GM18499 (cell line): ENCODE data around the gene RALGDS.

Experiments used
- ATAC-seq: cut with Tn5 transposase; IDR thresholded peaks from one replicate; pipeline ENCODE4 v1.9.1; 2021; ENCODE audit warnings: moderate number of reproducible peaks; ENCODE audit not compliant: insufficient read depth, unreplicated experiment

Gene RALGDS

GRCh38 chr9:133151601-133152525 lies 30.8 kb upstream of the RALGDS start:
- no peak for ATAC-seq

DNA sequence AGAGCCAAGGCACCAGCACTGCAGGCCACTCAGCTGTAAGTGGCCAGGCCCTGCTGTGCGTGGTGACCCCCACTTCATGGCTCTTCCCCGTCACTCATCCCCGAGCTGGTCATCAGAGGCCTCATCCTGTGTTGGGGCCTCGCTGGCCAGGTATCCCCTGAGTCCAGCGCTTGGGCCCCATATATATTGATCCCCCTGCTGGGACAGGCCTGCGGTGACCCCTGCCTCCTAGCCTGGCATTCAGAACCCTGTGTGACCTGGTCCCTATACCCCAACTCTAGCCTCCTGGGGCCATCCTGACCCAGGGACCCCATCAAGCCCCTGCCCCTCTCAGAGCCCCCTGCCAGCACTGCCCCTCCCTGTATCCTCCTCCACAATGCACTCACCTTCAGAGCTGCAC lies 30.0 kb upstream of the RALGDS start:
- no peak for ATAC-seq

GRCh38 chr9:133149130-133150015 lies 28.3 kb upstream of the RALGDS start:
- ATAC-seq, result peak; percentile 45

DNA sequence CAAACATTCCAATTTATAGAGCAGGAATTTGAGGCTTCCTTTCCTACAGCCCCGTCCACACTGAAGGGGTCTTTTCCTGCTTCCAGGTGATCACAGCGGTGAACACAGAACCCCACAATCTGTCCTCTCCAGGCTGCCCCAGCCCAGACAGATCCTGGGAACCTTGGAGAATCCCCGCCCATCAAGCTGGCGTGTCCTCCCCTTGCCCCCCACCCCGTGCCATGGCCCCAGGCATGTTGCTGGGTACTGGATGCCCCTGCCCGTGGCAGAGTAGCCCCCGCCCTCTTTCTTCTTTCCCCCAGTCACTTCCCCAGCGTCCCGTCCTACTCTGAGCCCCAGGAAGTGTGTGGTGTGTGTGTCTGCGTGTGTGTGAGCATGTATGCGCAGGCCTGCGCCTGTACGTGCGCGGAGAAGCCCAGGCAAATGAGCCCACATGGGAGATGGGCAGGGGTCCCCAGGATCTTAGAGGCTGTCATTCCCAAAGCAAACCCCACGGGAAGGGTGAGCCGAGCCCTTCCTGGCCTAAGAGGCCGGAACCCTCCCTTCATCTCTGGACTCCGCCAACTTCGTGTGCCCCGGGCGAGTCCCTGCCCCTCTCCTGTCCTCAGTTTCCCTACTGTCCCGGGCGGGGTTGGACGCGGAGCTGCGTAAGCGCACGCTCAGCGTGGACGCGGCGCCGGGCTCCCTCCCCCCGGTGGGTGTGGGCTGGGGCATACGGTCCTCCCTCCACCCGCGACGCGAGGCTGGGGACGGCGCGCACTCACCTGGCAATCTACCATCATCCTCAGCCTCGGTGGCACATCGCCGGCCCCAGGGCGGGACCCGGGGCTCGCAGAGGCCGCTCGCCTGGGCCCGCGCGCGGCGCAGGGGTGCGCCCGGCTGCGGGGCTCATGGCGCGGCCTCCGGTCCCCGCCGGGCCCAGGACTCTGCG lies 27.4 kb upstream of the RALGDS start:
- ATAC-seq, result peak; percentile 8

DNA sequence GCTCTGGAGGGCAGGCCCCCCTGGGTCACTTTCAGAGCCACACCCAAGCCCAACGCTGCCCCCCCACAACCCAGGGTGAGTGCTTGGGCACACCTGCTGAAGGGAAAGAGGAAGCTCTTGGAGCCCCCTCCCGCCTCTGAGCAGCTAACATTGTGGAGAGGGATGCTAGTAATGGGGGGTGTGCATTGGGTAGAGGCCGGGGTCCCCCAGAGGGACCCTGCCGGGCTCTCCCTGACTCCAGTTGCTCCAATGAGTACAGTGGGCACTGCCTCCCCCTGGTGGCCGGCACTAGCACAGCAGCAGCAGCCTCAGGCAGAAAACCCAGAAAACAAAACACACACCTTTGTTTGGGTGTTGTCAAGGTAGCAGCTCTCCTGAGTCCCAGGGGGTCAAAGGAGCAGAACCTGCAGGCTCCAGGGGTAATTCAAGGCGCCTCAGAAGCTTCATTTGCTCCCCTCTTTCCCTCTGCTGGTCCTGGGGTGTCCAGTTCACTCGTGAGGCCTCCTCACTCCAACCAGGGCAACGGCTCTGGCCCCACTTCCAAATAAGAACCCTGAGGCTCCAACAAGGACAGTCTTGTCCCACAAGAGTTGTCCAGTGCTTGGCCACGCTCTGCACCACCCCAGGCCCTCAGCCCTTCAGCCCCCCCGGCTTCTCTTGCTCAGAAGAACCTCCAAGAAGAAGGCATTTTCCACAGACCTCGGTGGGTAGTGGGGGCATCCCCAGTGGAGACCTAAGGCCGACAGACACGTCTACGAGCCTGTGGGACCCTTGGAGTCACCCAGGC lies 26.6 kb upstream of the RALGDS start:
- ATAC-seq, result no peak

DNA sequence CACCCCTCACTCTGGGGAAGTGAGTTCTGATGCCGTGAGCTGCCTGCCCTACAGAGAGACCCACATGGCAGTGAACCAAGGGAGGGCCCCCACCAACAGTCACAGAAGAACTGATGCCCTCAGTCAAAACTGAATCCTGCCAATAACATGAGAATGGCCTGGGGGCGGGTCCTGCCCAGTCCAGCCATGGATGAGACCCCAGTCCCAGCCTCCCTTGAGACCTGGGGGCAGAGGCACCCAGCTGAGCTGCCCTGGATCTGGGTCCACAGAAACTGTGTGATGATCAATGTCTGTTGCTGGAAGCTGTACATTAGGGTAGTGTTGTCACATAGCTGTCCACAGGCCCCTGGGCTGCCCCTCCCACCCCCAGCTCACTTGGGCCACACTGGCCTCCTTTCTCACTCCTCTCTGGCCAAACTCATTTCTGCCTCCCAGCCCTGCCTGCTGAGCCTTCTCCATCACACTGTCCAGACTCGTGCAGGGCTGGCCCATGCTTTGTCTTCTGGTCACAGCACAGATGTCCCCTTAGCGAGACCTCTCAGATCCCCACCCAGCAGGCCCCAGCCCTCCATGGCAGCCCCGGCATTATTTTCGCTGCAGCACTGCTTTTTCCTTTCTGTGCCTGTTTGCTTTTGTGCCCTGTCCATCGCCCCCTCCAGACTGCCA lies 25.8 kb upstream of the RALGDS start:
- no peak for ATAC-seq

DNA sequence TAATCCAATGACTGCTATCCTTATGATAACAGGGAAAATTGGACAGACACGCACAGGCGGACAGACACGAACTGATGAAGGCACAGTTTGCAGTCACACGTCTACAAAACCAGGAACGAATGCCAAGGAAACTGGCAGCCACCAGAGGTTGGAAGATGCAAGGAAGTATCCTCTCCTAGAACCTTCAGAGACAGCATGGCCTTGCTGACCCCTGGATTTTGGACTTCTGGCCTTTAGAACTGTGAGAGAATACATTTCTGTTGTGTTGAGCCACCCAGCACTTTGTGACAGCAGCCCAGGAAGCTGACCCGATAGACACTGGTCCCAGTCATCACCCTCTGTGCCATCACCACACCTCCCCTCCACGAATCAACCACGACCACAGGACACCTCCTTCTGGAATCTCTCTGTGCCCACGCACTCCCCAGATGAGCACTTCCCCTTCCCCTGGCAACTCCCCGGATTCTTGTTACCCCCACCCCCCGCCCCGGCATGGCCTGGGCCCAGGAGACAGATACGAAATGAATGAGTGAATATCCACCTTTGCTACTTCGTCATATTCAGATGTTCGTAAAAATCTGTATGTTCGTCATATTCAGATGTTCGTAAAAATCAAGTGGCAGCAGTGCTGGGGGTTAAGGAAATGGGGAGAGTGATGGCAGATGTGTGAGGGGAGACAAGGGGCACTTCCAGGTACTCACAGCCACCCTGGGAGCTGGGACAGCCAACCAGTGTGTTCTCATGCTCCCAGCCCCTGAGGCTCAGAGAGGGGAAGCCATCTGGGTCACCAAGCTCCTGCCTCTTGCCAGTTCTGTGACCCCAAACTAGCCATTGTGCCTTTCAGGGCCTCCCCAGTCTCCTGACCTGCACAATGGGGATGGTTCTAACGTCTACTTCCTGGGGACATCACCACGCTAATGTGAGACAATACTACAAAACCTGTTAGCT lies 24.1 kb upstream of the RALGDS start:
- ATAC-seq, result no peak

GRCh38 chr9:133144142-133144903 lies 23.3 kb upstream of the RALGDS start:
- no peak for ATAC-seq

GRCh38 chr9:133143639-133144141 lies 22.6 kb upstream of the RALGDS start:
- ATAC-seq, result no peak

DNA sequence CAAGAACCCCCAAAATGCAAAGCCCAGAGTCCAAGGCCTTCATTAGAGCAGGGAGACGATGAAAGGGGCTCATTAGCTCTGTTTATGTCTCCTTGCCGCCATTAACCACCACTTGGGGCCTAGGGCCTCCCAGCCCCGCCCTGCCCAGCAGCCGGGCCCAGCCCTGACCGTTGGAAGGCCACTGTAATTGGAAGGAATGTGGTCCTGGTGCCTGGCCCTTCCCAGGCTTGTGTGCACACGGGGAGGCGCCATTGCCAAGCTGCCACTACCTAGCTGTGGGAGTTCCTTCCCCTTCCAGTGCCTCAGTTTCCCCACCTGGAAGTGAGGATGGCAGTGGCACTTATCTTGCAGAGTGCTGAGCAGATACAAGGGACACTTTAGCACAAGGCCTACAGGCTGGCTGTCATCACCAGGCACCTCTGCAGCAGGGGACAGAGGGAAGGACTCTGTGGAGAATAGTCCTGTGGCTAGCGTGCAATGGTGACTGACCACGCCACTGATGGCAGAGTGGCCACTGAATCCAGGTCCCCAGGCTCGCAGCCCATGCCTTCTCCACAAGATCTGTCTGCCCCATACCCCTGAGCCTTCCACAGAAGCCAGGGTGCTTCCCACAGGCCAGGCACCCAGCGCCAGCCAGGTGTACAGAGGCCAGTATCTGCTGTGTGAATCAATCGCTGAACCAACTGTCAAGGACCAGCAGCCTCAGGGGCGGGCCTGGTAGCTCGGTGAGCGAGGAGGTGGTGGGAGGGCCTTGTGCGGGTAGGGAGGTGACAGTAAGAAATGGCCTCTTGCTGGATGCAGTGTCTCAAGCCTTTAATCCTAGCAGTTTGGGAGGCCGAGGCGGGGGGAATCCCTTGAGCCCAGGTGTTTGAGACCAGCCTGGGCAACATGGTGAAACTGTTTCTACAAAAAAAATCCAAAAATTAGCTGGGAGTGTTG lies 21.9 kb upstream of the RALGDS start:
- no peak for ATAC-seq

DNA sequence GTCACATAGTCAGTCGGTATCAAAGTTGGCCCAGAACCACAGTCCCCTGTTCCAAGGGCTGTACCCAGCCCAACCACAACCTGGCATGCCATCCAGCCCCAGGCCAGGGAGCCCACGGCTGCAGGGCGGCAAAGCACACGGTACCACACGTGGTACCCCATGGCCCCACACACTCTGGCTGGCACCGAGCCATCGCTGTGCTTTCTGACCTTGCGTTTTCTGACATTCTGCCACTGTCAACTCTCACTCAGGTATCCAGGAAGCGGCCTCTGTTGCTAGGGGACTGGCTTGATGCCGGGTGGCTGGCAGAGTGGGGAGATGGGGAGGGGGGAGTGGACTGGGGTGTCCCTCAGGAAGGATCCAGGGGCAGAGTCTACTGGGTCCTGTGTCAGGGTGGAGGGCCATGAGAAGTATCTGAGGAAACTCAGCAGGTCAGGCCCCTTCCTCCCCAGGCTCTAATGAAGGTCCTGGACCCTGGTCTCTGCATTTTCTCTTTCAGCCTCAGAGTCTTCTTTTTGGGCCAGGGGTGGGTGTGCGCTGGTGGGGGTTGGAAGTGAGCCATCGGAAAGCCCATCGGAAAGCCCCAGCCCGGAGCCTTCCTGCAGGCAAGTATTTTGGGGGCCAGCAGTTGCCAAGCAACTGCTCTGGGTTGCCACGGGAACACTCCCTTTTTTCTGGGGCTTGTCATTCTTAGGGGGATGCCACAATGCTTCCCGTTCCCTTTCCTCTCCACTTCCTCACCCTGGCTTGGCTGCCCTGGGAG lies 21.0 kb upstream of the RALGDS start:
- ATAC-seq, result no peak

DNA sequence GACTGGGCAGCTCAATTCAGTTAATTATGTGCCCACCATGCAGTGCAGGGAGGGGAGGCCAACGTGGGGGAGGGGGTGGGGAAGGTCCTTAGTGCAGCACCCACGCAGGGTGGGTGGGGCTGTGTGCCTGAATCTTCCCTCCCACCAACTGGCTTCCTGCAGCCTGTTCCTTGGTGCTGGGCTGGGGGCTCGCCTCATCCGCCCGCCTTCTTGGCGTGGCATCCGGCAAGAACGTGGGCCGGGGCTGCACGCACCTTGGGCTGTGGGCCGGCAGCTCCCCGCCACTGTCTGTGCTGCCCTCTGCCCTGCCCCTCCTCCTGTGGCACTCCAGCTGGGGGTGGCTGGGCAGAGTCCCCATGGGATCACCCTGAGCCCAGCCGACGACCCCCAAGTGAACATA lies 19.6 kb upstream of the RALGDS start:
- no peak for ATAC-seq

GRCh38 chr9:133140174-133140505 lies 19.1 kb upstream of the RALGDS start:
- ATAC-seq, result no peak

DNA sequence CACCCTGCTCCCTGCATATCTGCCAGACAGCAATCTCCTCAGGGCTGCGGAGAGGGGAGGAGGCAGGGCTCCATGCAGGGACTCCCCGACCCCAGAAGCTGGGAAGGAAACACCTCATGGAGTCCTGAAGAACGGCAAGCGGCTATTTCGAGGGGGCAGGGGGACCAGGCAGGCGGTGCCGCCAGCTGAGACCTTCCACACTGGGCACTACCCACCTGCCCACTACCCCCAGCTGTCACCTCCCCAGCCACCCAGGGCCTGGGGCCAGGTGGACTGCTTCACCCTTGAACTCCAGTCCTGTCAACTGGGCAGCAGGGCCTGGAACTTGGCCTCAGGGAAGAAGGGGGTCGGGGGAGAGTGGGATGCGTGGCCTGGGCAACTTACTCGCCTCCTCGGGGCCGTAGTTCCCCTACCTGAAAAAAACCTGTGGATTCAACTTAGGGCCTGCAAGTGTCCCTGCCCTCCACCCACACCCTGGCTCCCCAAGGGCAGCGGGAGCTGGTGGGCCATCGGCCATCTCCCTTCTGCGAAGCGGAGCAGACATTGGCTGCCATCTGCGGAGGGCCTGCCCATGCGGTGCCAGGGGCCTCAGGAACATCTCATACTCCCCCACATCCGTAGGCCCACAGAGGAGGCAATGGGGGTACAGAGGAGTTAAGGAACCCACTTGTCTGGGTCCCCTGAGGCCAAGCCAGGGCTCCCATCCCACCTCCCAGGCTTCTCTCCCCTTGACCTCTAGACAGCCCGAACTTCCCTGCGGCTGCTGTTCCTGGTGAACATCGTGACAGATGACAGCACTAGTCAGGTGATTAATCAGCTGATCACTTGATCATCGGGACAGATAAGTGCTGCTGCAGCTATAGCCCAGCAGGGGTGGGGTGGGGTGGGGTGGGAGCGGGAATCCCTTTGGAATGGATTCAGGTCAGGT lies 18.5 kb upstream of the RALGDS start:
- ATAC-seq, result no peak
